ENCODE results near the gene PTGES2. TPM values are rescaled to one million over a fixed set of nuclear protein-coding genes. Genes with fewer than 3 reads are reported as not detected.
"Not testable (repeated sequence)": the region's sequence is repeated elsewhere in the genome, so short reads cannot be mapped to it uniquely, and the experiment has no call there.

The PTGES2 gene
- polyA plus RNA-seq, 1 of the 3 experiments (the other 2 are of a cell fraction): 141 TPM

DNA sequence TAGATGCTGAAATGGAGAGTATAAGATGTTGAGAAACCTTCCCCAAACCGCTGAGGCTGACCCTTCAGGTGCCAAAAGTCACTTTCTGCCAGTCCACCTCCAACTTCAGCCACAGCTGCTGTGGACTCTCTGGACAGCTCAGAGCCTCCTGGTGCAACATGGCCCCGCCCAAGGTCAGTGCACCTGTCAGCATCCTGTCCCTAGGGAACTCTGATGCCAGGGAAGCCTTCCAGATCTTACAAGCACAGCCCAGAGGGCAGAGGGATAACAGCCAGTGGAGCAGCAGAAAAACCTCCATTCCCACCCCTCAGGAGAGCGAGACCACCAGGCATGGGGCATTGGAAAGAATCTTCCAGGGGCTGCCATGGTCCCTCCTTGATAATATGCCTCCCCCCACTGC is 10.5 kb upstream of the PTGES2 start:
- Histone ChIP-seq H3F3A (replicated peaks; ENCODE audit: insufficient read depth) (no peaks in the 10 kb centered on the region), H3K4me1 (ENCODE audit: control insufficient read depth in 1 of 2, insufficient read depth in 2 of 2, low read depth in 1 of 2, low read length in 1 of 2) (peaks cover 0 to 3% of the 10 kb centered on the region in 2 experiments; a peak in 1 of 4 replicates), H3K4me2 (no peak overlapping the region)

DNA sequence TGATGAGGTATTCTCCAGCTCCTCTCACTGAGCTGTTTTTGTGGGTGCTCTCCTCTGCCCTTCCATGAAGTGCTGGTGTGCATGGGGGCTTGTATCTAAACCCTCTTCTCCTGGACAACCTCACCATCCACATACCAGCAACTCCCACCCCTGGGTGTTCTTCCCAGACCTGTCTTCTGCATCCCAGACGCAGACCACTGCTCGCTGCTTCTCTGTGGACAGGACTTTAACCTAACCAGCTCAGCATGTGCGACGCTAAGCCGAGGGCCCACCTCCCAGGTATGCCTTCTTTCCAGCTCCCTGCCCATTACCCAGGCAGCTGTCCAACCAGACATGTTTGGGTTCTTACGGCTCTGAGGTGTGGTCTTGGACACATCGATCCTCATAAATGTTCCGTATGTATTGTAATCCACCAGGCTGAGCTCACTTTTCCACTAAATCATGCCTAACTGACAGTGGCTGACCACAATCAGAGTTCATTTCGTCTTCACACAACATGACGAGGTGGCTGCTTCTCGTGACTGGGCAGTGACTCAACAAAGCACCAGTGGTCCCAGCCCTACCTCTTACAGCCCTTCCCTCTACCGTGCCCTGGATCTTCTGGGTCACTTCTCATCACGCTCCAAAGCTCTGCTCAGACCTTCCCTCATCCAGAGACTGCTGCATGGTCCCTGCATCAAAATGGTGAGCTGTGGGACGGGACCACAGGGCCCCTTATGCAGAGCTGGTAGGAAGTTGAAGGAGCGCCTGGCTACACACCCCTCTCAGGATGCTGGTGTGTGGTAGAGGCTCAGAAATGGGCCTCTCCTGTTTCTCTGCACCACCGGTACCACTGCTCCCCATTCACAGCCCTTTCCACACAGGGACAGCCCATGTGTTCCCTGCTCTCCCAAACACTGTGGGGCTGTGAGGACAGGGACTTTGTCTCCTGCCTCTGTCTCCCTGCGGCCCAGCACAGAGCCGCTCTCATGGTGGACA is 9.6 kb upstream of the PTGES2 start:
- Histone ChIP-seq H3K4me2 (no peak overlapping the region), H3K79me2 (ENCODE audit: insufficient read depth) (no peaks in the 10 kb centered on the region), H3F3A (replicated peaks; ENCODE audit: insufficient read depth) (no peaks in the 10 kb centered on the region), H3K27me3 (ENCODE audit: insufficient read depth) (no peaks in the 10 kb centered on the region), H4K20me1 (ENCODE audit: insufficient read depth) (no peaks in the 10 kb centered on the region), H3K4me3 (ENCODE audit: low read depth in 2 of 2, low read length in 1 of 2) (no peak overlapping the region), H3K27ac (ENCODE audit: low read depth in 2 of 2, low read length in 1 of 2) (no peak overlapping the region), H2AFZ (ENCODE audit: low read depth) (no peak overlapping the region), H3K9me2 (no peaks in the 10 kb centered on the region), H3K9ac (no peak overlapping the region), H3K9me3 (no peaks in the 10 kb centered on the region), H3K4me1 (ENCODE audit: control insufficient read depth in 1 of 2, insufficient read depth in 2 of 2, low read depth in 1 of 2, low read length in 1 of 2) (peaks cover 0 to 3% of the 10 kb centered on the region in 2 experiments; a peak in 1 of 4 replicates), H3K36me3 (replicated peaks in 1 of 2; ENCODE audit: control insufficient read depth in 1 of 2, insufficient read depth in 2 of 2, low read length in 1 of 2) (no peaks in the 10 kb centered on the region)
- 79% methylated on average over 18 of the region's 18 CpGs for WGBS (ENCODE audit: low lambda C conversion rate)
- TF ChIP-seq TAF1 (IDR thresholded peaks at IDR 0.05; ENCODE audit: borderline replicate concordance, low read depth, low read length): no peak
- TF ChIP-seq ELF1 (IDR thresholded peaks at IDR 0.05): no peak
- TF ChIP-seq, protein P1, sequence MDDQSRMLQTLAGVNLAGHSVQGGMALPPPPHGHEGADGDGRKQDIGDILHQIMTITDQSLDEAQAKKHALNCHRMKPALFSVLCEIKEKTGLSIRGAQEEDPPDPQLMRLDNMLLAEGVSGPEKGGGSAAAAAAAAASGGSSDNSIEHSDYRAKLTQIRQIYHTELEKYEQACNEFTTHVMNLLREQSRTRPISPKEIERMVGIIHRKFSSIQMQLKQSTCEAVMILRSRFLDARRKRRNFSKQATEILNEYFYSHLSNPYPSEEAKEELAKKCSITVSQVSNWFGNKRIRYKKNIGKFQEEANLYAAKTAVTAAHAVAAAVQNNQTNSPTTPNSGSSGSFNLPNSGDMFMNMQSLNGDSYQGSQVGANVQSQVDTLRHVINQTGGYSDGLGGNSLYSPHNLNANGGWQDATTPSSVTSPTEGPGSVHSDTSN (IDR thresholded peaks at IDR 0.05): peak; percentile 72
- TF ChIP-seq, protein P2, sequence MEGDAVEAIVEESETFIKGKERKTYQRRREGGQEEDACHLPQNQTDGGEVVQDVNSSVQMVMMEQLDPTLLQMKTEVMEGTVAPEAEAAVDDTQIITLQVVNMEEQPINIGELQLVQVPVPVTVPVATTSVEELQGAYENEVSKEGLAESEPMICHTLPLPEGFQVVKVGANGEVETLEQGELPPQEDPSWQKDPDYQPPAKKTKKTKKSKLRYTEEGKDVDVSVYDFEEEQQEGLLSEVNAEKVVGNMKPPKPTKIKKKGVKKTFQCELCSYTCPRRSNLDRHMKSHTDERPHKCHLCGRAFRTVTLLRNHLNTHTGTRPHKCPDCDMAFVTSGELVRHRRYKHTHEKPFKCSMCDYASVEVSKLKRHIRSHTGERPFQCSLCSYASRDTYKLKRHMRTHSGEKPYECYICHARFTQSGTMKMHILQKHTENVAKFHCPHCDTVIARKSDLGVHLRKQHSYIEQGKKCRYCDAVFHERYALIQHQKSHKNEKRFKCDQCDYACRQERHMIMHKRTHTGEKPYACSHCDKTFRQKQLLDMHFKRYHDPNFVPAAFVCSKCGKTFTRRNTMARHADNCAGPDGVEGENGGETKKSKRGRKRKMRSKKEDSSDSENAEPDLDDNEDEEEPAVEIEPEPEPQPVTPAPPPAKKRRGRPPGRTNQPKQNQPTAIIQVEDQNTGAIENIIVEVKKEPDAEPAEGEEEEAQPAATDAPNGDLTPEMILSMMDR (IDR thresholded peaks at IDR 0.05): no peak
- no peak for TF ChIP-seq RCOR1 (IDR thresholded peaks at IDR 0.05; ENCODE audit: low read length)
- DNase-seq: no peak
- ChIA-PET POLR2A (no interaction called here), CTCF (interaction anchor here (1.0 kb wide), 1 partner anchor 19 kb away, joined by 4 read pairs; no protein-coding TSS in a partner anchor)

More for the DNA sequence above, 10.5 kb upstream of the PTGES2 start:
- no peaks in the 10 kb centered on the region for H3K27me3 ChIP-seq (ENCODE audit: insufficient read depth)
- ChIA-PET POLR2A (no interaction called here), CTCF (no interaction called here)
- H3K79me2 ChIP-seq (ENCODE audit: insufficient read depth): no peaks in the 10 kb centered on the region
- no peak overlapping the region for H3K4me3 ChIP-seq (ENCODE audit: low read depth in 2 of 2, low read length in 1 of 2)
- DNase-seq: no peak
- no peaks in the 10 kb centered on the region for H3K9me3 ChIP-seq
- H3K9me2 ChIP-seq: no peaks in the 10 kb centered on the region
- no peaks in the 10 kb centered on the region for H4K20me1 ChIP-seq (ENCODE audit: insufficient read depth)
- no peak overlapping the region for H3K27ac ChIP-seq (ENCODE audit: low read depth in 2 of 2, low read length in 1 of 2)
- H3K9ac ChIP-seq: no peak overlapping the region
- H3K36me3 ChIP-seq (replicated peaks in 1 of 2; ENCODE audit: control insufficient read depth in 1 of 2, insufficient read depth in 2 of 2, low read length in 1 of 2): no peaks in the 10 kb centered on the region
- TF ChIP-seq TCF12 (IDR thresholded peaks at IDR 0.05): no peak
- no peak for TF ChIP-seq RFX5 (IDR thresholded peaks at IDR 0.05; ENCODE audit: low read length)
- H2AFZ ChIP-seq (ENCODE audit: low read depth): no peak overlapping the region
- WGBS (ENCODE audit: low lambda C conversion rate): 83% methylated on average over 1 of the region's 3 CpGs

DNA sequence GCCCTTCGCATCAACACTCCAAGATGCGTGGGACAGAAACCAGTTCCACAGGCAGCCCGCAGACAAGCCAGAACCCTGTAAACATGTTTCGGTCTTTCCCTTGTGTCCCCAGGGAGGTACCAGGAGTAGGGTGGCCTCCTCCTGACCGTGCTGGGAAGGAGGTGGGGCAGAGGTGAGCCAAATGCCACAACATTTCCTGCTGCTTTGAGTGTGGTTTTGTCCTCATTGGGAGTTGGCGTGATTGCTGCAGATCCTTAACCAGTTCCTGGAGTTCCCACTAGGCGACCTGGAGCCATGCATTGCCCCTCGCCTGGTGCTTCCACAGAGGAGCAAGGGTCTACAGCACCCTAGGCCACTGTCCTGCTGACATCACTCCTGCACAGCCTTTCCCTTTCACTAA is 8.0 kb upstream of the PTGES2 start:
- H3K9ac ChIP-seq; H3K9me3 ChIP-seq; H3K4me3 ChIP-seq (ENCODE audit: low read depth in 2 of 2, low read length in 1 of 2); H3K4me2 ChIP-seq; H3K27ac ChIP-seq (ENCODE audit: low read depth in 2 of 2, low read length in 1 of 2); H3K27me3 ChIP-seq (ENCODE audit: insufficient read depth); H3K79me2 ChIP-seq (ENCODE audit: insufficient read depth); DNase-seq; H3K9me2 ChIP-seq; CTCF ChIA-PET; POLR2A ChIA-PET; H3K36me3 ChIP-seq (replicated peaks in 1 of 2; ENCODE audit: control insufficient read depth in 1 of 2, insufficient read depth in 2 of 2, low read length in 1 of 2); H3F3A ChIP-seq (replicated peaks; ENCODE audit: insufficient read depth); H2AFZ ChIP-seq (ENCODE audit: low read depth); H4K20me1 ChIP-seq (ENCODE audit: insufficient read depth): not testable (repeated sequence)
- WGBS (ENCODE audit: low lambda C conversion rate): 69% methylated on average over 8 of the region's 8 CpGs
- H3K4me1 ChIP-seq (ENCODE audit: control insufficient read depth in 1 of 2, insufficient read depth in 2 of 2, low read depth in 1 of 2, low read length in 1 of 2): peaks cover 0 to 11% of the 10 kb centered on the region in 2 experiments; a peak in 1 of 4 replicates

DNA sequence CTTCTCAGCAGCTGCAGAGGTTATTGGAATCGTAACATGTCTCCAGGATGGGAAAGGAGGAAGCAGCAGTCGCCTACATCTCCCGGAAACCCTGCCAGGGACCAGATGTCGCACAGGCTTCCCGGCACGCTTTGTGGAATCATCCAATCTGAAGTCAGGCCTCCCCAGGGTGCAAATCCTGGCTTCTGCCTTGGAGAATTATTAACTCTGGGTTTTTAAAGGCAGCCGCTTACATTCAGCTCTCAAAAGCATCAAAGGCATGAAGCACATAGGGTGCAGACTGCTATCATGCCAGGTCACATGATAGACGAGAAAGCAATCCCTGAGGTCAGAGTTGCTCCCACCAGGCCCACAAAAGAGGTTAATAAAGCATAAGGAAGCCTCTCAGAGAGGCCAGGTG is 4.6 kb upstream of the PTGES2 start:
- H3K4me2 ChIP-seq, H3K9me3 ChIP-seq: not testable (repeated sequence)

More for the DNA sequence above, 4.6 kb upstream of the PTGES2 start:
- H3K36me3 ChIP-seq (replicated peaks in 1 of 2; ENCODE audit: control insufficient read depth in 1 of 2, insufficient read depth in 2 of 2, low read length in 1 of 2); H3K4me3 ChIP-seq (ENCODE audit: low read depth in 2 of 2, low read length in 1 of 2); H2AFZ ChIP-seq (ENCODE audit: low read depth); H3K9me2 ChIP-seq; DNase-seq; H4K20me1 ChIP-seq (ENCODE audit: insufficient read depth); CTCF ChIA-PET; POLR2A ChIA-PET; H3F3A ChIP-seq (replicated peaks; ENCODE audit: insufficient read depth); H3K9ac ChIP-seq; H3K27ac ChIP-seq (ENCODE audit: low read depth in 2 of 2, low read length in 1 of 2); H3K79me2 ChIP-seq (ENCODE audit: insufficient read depth); H3K27me3 ChIP-seq (ENCODE audit: insufficient read depth): not testable (repeated sequence)
- 54% methylated on average over 5 of the region's 8 CpGs for WGBS (ENCODE audit: low lambda C conversion rate)
- H3K4me1 ChIP-seq (ENCODE audit: control insufficient read depth in 1 of 2, insufficient read depth in 2 of 2, low read depth in 1 of 2, low read length in 1 of 2): peaks cover 0 to 18% of the 10 kb centered on the region in 2 experiments; a peak in 1 of 4 replicates
